Endothelial cell of umbilical vein (primary cell): ENCODE measurements around the gene CIB1. TPM values are rescaled to one million over a fixed set of nuclear protein-coding genes. Genes with fewer than 3 reads are reported as not detected.

Experiments
- BruUV-seq: library from RNA; stranded (reverse); fragments of 400-500 nt; replicated peaks from 2 replicates; lab custom pipeline; 2021; lab: Mats Ljungman, UMichigan
- CTCF ChIA-PET: fragments of 300-600, 350-600 bp; sonication (Branson Sonifier 250); formaldehyde crosslinking; loops from one replicate; lab custom pipeline; 2021; ENCODE audit warnings: antibody characterized with exemption, inconsistent platforms; lab: Charles Lee
- POLR2A ChIA-PET: fragments of 300-600, 350-600 bp; sonication (Branson Sonifier 250); formaldehyde crosslinking; loops from one replicate; lab custom pipeline; 2021; ENCODE audit warnings: antibody characterized with exemption, inconsistent platforms; lab: Charles Lee
- DNase-seq: peaks from one replicate; pipeline ENCODE4 v3.0.0-alpha.2; 2011; ENCODE audit warnings: low read depth, low spot score
- FAIRE-seq: peaks from 2 replicates; lab custom pipeline; 2011; peaks lifted over from hg19 to GRCh38; lab: Jason Lieb, UNC
- H2AFZ ChIP-seq: 2 replicates; pipeline ENCODE4 v1.6.0; 2012; ENCODE audit warnings: low read depth, low read length, control low read depth, inconsistent platforms
- H3K27ac ChIP-seq: 2 replicates; pipeline ENCODE4 v1.5.1; 2011; ENCODE audit warnings: low read depth, mild to moderate bottlenecking, control low read depth, low read length, moderate library complexity; ENCODE audit not compliant: insufficient read depth
- H3K27me3 ChIP-seq, 2 experiments: 2 replicates each; pipeline versions ENCODE4 v1.6.0 to v1.6.1; 2011; ENCODE audit warnings: low read length in 2 of 2, mixed read lengths in 1 of 2; ENCODE audit not compliant: control insufficient read depth in 2 of 2, insufficient read depth in 2 of 2
- H3K36me3 ChIP-seq, 2 experiments: 2 replicates in 1 of 2; 3 replicates in 1 of 2; pipeline ENCODE4 v1.5.1; 2011; ENCODE audit warnings: low read length in 2 of 2, mild to moderate bottlenecking in 1 of 2, moderate library complexity in 1 of 2; ENCODE audit not compliant: control insufficient read depth in 2 of 2, insufficient read depth in 2 of 2; ENCODE audit errors: extremely low read depth in 1 of 2
- H3K4me1 ChIP-seq: 3 replicates; pipeline ENCODE4 v1.5.1; 2011; ENCODE audit warnings: mild to moderate bottlenecking, low read length; ENCODE audit not compliant: control insufficient read depth, insufficient read depth; ENCODE audit errors: extremely low read depth
- H3K4me2 ChIP-seq: 2 replicates; pipeline ENCODE4 v1.6.1; 2011; ENCODE audit warnings: low read length, control low read depth, mixed read lengths; ENCODE audit not compliant: insufficient read depth
- H3K4me3 ChIP-seq, 3 experiments: fragments of 200-600 bp in 1 of 3; sonication (generic), shearing (Covaris generic) in 1 of 3; replicated peaks in 1 of 3; 2 replicates each; pipeline ENCODE4 v1.5.1; 2011 to 2016; ENCODE audit warnings: control low read depth in 3 of 3, low read length in 3 of 3, mild to moderate bottlenecking in 2 of 3, inconsistent platforms in 1 of 3, low read depth in 1 of 3, moderate library complexity in 1 of 3; ENCODE audit not compliant: insufficient read depth in 1 of 3
- H3K79me2 ChIP-seq: 2 replicates; pipeline ENCODE4 v1.6.0; 2012; ENCODE audit warnings: low read length, inconsistent platforms; ENCODE audit not compliant: control insufficient read depth, insufficient read depth
- H3K9ac ChIP-seq: replicated peaks from 2 replicates; pipeline ENCODE3; 2011; ENCODE audit warnings: low read length, control low read depth; ENCODE audit not compliant: insufficient read depth; ENCODE audit errors: extremely low read depth
- H3K9me1 ChIP-seq: replicated peaks from 3 replicates; pipeline ENCODE4 v1.6.0; 2011; ENCODE audit warnings: mild to moderate bottlenecking, low read length; ENCODE audit not compliant: control insufficient read depth, insufficient read depth; ENCODE audit errors: extremely low read depth
- H3K9me3 ChIP-seq: replicated peaks from 2 replicates; pipeline ENCODE4 v1.5.1; 2012; ENCODE audit warnings: low read length, inconsistent platforms; ENCODE audit not compliant: control insufficient read depth, insufficient read depth
- H4K20me1 ChIP-seq: replicated peaks from 2 replicates; pipeline ENCODE3; 2011; ENCODE audit warnings: mild to moderate bottlenecking, low read length; ENCODE audit not compliant: control insufficient read depth, insufficient read depth; ENCODE audit errors: extremely low read depth
- EZH2 ChIP-seq: IDR thresholded peaks from 2 replicates; pipeline ENCODE4 v1.6.1; 2012; ENCODE audit warnings: borderline replicate concordance, low read depth, mild to moderate bottlenecking, moderate library complexity, low read length, inconsistent platforms; ENCODE audit not compliant: severe bottlenecking
- FOS ChIP-seq: IDR thresholded peaks from 2 replicates; pipeline ENCODE4 v1.6.1; 2011; ENCODE audit warnings: mild to moderate bottlenecking, low read length, moderate library complexity, borderline replicate concordance; ENCODE audit not compliant: insufficient read depth
- GATA2 ChIP-seq: IDR thresholded peaks from 2 replicates; pipeline ENCODE4 v1.7.0; 2011; ENCODE audit warnings: low read depth, mild to moderate bottlenecking, moderate library complexity, mixed read lengths, low read length; ENCODE audit not compliant: insufficient read length, insufficient read depth
- MYC ChIP-seq: IDR thresholded peaks from one replicate; pipeline ENCODE4 v1.6.1; 2011; ENCODE audit warnings: mild to moderate bottlenecking, low read depth, low read length
- POLR2A ChIP-seq: IDR thresholded peaks from 2 replicates; pipeline ENCODE4 v1.6.1; 2012; ENCODE audit warnings: low read depth, mild to moderate bottlenecking, control low read depth, low read length
- POLR2AphosphoS5 ChIP-seq: IDR thresholded peaks from 2 replicates; pipeline ENCODE4 v1.6.1; 2012; ENCODE audit warnings: low read depth, mild to moderate bottlenecking, control low read depth, low read length, moderate library complexity; ENCODE audit not compliant: insufficient read depth
- dilution Hi-C: fragments of 300-500 bp; cut with MboI; formaldehyde crosslinking; loops from one replicate; pipeline ENCODE4 v1.15.0; 2019; ENCODE audit warnings: low sequenced_read_pairs; ENCODE audit not compliant: extremely low pct_ligation_motif_present
- intact Hi-C: fragments of 100-400 bp; cut with micrococcal nuclease; formaldehyde crosslinking; loops from one replicate; pipeline ENCODE4 v1.10.0; 2022
- polyA plus RNA-seq, 4 experiments: library from polyadenylated mRNA; depleted of rRNA in 3 of 4; stranded (reverse) in 3 of 4; unstranded in 1 of 4; fragments of >200 nt; gene quantifications; 2 replicates each; pipeline versions ENCODE4 v1.2.1 to v1.2.3, GENCODE V29; 2011 to 2012; ENCODE audit warnings: missing spikeins in 1 of 4
- total RNA-seq: library from RNA; stranded (reverse); gene quantifications from 2 replicates; pipeline ENCODE4 v1.2.3, GENCODE V29; 2021
- TF ChIP-seq, protein P1 (sequence below): IDR thresholded peaks from 2 replicates; pipeline ENCODE4 v1.6.1; 2011; ENCODE audit not compliant: insufficient read depth, insufficient read length

Gene CIB1
- total and polyA plus RNA-seq, 2 donors (not counting 3 experiments of a cell fraction or from before 2014, with no cell fraction given), result 58.3 to 105 TPM

- intact Hi-C loops, result no loop called here
- no peak overlapping the region for H2AFZ ChIP-seq
- H3K9me1 ChIP-seq, result no peaks in the 10 kb centered on the region
- ChIA-PET CTCF (interaction anchor here (1.2 to 1.6 kb wide), 2 partner anchors 9 to 12 kb away, joined by 3 to 4 read pairs; no protein-coding TSS in a partner anchor), POLR2A (no interaction called here)
- no peak overlapping the region for H3K9ac ChIP-seq
- no peaks in the 10 kb centered on the region for H3K36me3 ChIP-seq
- dilution Hi-C loops, result no loop called here
- H3K27ac ChIP-seq, result no peak overlapping the region
- H3K4me2 ChIP-seq, result no peak overlapping the region
- H3K4me3 ChIP-seq, result no peak overlapping the region
- H3K9me3 ChIP-seq, result no peaks in the 10 kb centered on the region
- DNase-seq (no peak), FAIRE-seq (peak; percentile 53)
- no peaks in the 10 kb centered on the region for H3K27me3 ChIP-seq
- TF ChIP-seq GATA2 (no peak), MYC (no peak), POLR2A (no peak), FOS (no peak), EZH2 (no peak), POLR2AphosphoS5 (no peak)
- TF ChIP-seq, protein P1, sequence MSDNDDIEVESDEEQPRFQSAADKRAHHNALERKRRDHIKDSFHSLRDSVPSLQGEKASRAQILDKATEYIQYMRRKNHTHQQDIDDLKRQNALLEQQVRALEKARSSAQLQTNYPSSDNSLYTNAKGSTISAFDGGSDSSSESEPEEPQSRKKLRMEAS, result no peak
- no TSS peak for BruUV-seq
- H3K79me2 ChIP-seq, result no peaks in the 10 kb centered on the region
- H3K4me1 ChIP-seq, result no peaks in the 10 kb centered on the region
- no peaks in the 10 kb centered on the region for H4K20me1 ChIP-seq
Measured at GRCh38 chr15:90190606-90191343, 43.0 kb downstream of the CIB1 start.
